Measurements from ENCODE around the gene LAMTOR5.
"Not testable (repeated sequence)": the region's sequence is repeated elsewhere in the genome, so short reads cannot be mapped to it uniquely, and the experiment has no call there.

LAMTOR5 gene

GRCh38 chr1:110407260-110408210 lies at the start of gene LAMTOR5:
TSS of gene LAMTOR5 (minus strand) at chr1:110407694. CDS start at chr1:110407620, 74 bp downstream.
- in situ Hi-C loops (cut with HindIII; ENCODE audit: low pct_ligation_motif_present, low pct_unique_long_range_greater_than_20kb, low sequenced_read_pairs), result no loop called here
- DNase-seq, result peak; percentile 87

GRCh38 chr1:110457206-110457605 lies 49.7 kb upstream of the LAMTOR5 start:
- in situ Hi-C loops (cut with HindIII; ENCODE audit: low pct_ligation_motif_present, low pct_unique_long_range_greater_than_20kb, low sequenced_read_pairs), result no loop called here
- DNase-seq, result no peak

- no peak for DNase-seq
- in situ Hi-C loops (cut with HindIII; ENCODE audit: low pct_ligation_motif_present, low pct_unique_long_range_greater_than_20kb, low sequenced_read_pairs), result no loop called here
Measured at GRCh38 chr1:110455151-110455550, 47.7 kb upstream of the LAMTOR5 start.

GRCh38 chr1:110454328-110454727 lies 46.8 kb upstream of the LAMTOR5 start:
- in situ Hi-C loops (cut with HindIII; ENCODE audit: low pct_ligation_motif_present, low pct_unique_long_range_greater_than_20kb, low sequenced_read_pairs), result no loop called here
- DNase-seq, result no peak

GRCh38 chr1:110453829-110454228 lies 46.3 kb upstream of the LAMTOR5 start:
- in situ Hi-C loops (cut with HindIII; ENCODE audit: low pct_ligation_motif_present, low pct_unique_long_range_greater_than_20kb, low sequenced_read_pairs), result no loop called here
- no peak for DNase-seq

- in situ Hi-C loops (cut with HindIII; ENCODE audit: low pct_ligation_motif_present, low pct_unique_long_range_greater_than_20kb, low sequenced_read_pairs), result no loop called here
- DNase-seq, result no peak
Measured at GRCh38 chr1:110452330-110452729, 44.8 kb upstream of the LAMTOR5 start.

GRCh38 chr1:110450929-110451328 lies 43.4 kb upstream of the LAMTOR5 start, which contains the start of gene PROK1:
TSS of gene PROK1 (plus strand) at chr1:110451149. CDS start at chr1:110451217, 68 bp downstream.
- in situ Hi-C loops (cut with HindIII; ENCODE audit: low pct_ligation_motif_present, low pct_unique_long_range_greater_than_20kb, low sequenced_read_pairs), result no loop called here
- DNase-seq, result no peak

GRCh38 chr1:110449661-110450651 lies 42.5 kb upstream of the LAMTOR5 start:
- DNase-seq, result no peak
- in situ Hi-C loops (cut with HindIII; ENCODE audit: low pct_ligation_motif_present, low pct_unique_long_range_greater_than_20kb, low sequenced_read_pairs), result no loop called here

GRCh38 chr1:110444561-110444960 lies 37.1 kb upstream of the LAMTOR5 start:
- in situ Hi-C loops (cut with HindIII; ENCODE audit: low pct_ligation_motif_present, low pct_unique_long_range_greater_than_20kb, low sequenced_read_pairs), result no loop called here
- no peak for DNase-seq

- no peak for DNase-seq
- in situ Hi-C loops (cut with HindIII; ENCODE audit: low pct_ligation_motif_present, low pct_unique_long_range_greater_than_20kb, low sequenced_read_pairs), result no loop called here
Measured at GRCh38 chr1:110443451-110443850, 36.0 kb upstream of the LAMTOR5 start.

- in situ Hi-C loops (cut with HindIII; ENCODE audit: low pct_ligation_motif_present, low pct_unique_long_range_greater_than_20kb, low sequenced_read_pairs), result no loop called here
- no peak for DNase-seq
Measured at GRCh38 chr1:110441888-110442287, 34.4 kb upstream of the LAMTOR5 start.

GRCh38 chr1:110440877-110441276 lies 33.4 kb upstream of the LAMTOR5 start:
- in situ Hi-C loops (cut with HindIII; ENCODE audit: low pct_ligation_motif_present, low pct_unique_long_range_greater_than_20kb, low sequenced_read_pairs), result no loop called here
- DNase-seq, result no peak

- DNase-seq; in situ Hi-C loops (cut with HindIII; ENCODE audit: low pct_ligation_motif_present, low pct_unique_long_range_greater_than_20kb, low sequenced_read_pairs): not testable (repeated sequence)
Measured at GRCh38 chr1:110439873-110440272, 32.4 kb upstream of the LAMTOR5 start.

- in situ Hi-C loops (cut with HindIII; ENCODE audit: low pct_ligation_motif_present, low pct_unique_long_range_greater_than_20kb, low sequenced_read_pairs), result no loop called here
- DNase-seq, result no peak
Measured at GRCh38 chr1:110438893-110439292, 31.4 kb upstream of the LAMTOR5 start.

- DNase-seq; in situ Hi-C loops (cut with HindIII; ENCODE audit: low pct_ligation_motif_present, low pct_unique_long_range_greater_than_20kb, low sequenced_read_pairs): not testable (repeated sequence)
Measured at GRCh38 chr1:110437645-110438299, 30.3 kb upstream of the LAMTOR5 start.

GRCh38 chr1:110436635-110437034 lies 29.1 kb upstream of the LAMTOR5 start:
- in situ Hi-C loops (cut with HindIII; ENCODE audit: low pct_ligation_motif_present, low pct_unique_long_range_greater_than_20kb, low sequenced_read_pairs), result no loop called here
- no peak for DNase-seq

GRCh38 chr1:110434946-110435345 lies 27.5 kb upstream of the LAMTOR5 start:
- DNase-seq, result no peak

GRCh38 chr1:110433803-110434202 lies 26.3 kb upstream of the LAMTOR5 start:
- in situ Hi-C loops (cut with HindIII; ENCODE audit: low pct_ligation_motif_present, low pct_unique_long_range_greater_than_20kb, low sequenced_read_pairs), result no loop called here
- peak; percentile 70 for DNase-seq

More at GRCh38 chr1:110434946-110435345, 27.5 kb upstream of the LAMTOR5 start:
- in situ Hi-C loops (cut with HindIII; ENCODE audit: low pct_ligation_motif_present, low pct_unique_long_range_greater_than_20kb, low sequenced_read_pairs), result no loop called here
